Measurements from ENCODE around the gene SPTBN2.

SPTBN2 gene

GRCh38 chr11:66694056-66694410 lies 35.0 kb downstream of the SPTBN2 start:
- no peak for ATAC-seq
- no peak for TF ChIP-seq PPARA (CRISPR knock-in tag; IDR thresholded peaks at IDR 0.05; ENCODE audit: borderline replicate concordance)
- no peak for TF ChIP-seq BACH2 (CRISPR knock-in tag; IDR thresholded peaks at IDR 0.05; ENCODE audit: borderline replicate concordance)
- TF ChIP-seq TSHZ2 (CRISPR knock-in tag; IDR thresholded peaks at IDR 0.05): no peak
- TF ChIP-seq ZFP30 (CRISPR knock-in tag; IDR thresholded peaks at IDR 0.05): no peak
- TF ChIP-seq ZNF8 (CRISPR knock-in tag; IDR thresholded peaks at IDR 0.05): no peak
- TF ChIP-seq ESRRG (CRISPR knock-in tag; IDR thresholded peaks at IDR 0.05): no peak
- no peak for TF ChIP-seq CSRNP3 (CRISPR knock-in tag; IDR thresholded peaks at IDR 0.05)
- no peak for TF ChIP-seq TCF4 (CRISPR knock-in tag; IDR thresholded peaks at IDR 0.05; ENCODE audit: borderline replicate concordance)
- no peak for TF ChIP-seq POU6F1 (CRISPR knock-in tag; IDR thresholded peaks at IDR 0.05; ENCODE audit: borderline replicate concordance, low read depth)
- TF ChIP-seq ZFP3 (CRISPR knock-in tag; IDR thresholded peaks at IDR 0.05): no peak
- TF ChIP-seq ARNTL (CRISPR knock-in tag; IDR thresholded peaks at IDR 0.05; ENCODE audit: borderline replicate concordance, low read depth): no peak
- TF ChIP-seq CREB5 (CRISPR knock-in tag; IDR thresholded peaks at IDR 0.05; ENCODE audit: low read depth): no peak
- no peak for TF ChIP-seq ISL1 (CRISPR knock-in tag; IDR thresholded peaks at IDR 0.05)
- TF ChIP-seq OSR1 (CRISPR knock-in tag; IDR thresholded peaks at IDR 0.05): no peak

GRCh38 chr11:66693356-66694055 lies 35.5 kb downstream of the SPTBN2 start:
- no peak for ATAC-seq
- TF ChIP-seq ZC3H10 (CRISPR knock-in tag; IDR thresholded peaks at IDR 0.05) (no peak), ZNF70 (CRISPR knock-in tag; IDR thresholded peaks at IDR 0.05) (no peak), OSR1 (CRISPR knock-in tag; IDR thresholded peaks at IDR 0.05) (no peak), CREB5 (CRISPR knock-in tag; IDR thresholded peaks at IDR 0.05; ENCODE audit: low read depth) (no peak), PATZ1 (CRISPR knock-in tag; IDR thresholded peaks at IDR 0.05; ENCODE audit: borderline replicate concordance) (no peak), SNAI2 (CRISPR knock-in tag; IDR thresholded peaks at IDR 0.05) (no peak), TSHZ2 (CRISPR knock-in tag; IDR thresholded peaks at IDR 0.05) (no peak), PPARA (CRISPR knock-in tag; IDR thresholded peaks at IDR 0.05; ENCODE audit: borderline replicate concordance) (no peak), POU6F1 (CRISPR knock-in tag; IDR thresholded peaks at IDR 0.05; ENCODE audit: borderline replicate concordance, low read depth) (no peak), ISL1 (CRISPR knock-in tag; IDR thresholded peaks at IDR 0.05) (no peak), CSRNP3 (CRISPR knock-in tag; IDR thresholded peaks at IDR 0.05) (no peak), GLIS3 (CRISPR knock-in tag; IDR thresholded peaks at IDR 0.05) (no peak), CSDC2 (CRISPR knock-in tag; IDR thresholded peaks at IDR 0.05) (no peak), ZNF565 (CRISPR knock-in tag; conservative IDR thresholded peaks at IDR 0.05; ENCODE audit: low read depth) (no peak), ZFP3 (CRISPR knock-in tag; IDR thresholded peaks at IDR 0.05) (no peak), TOX (CRISPR knock-in tag; IDR thresholded peaks at IDR 0.05; ENCODE audit: borderline replicate concordance) (no peak)
